ENCODE data around the gene MAD1L1.

The MAD1L1 gene

GRCh38 chr7:2151801-2152612 is 80.7 kb downstream of the MAD1L1 start:
- DNase-seq: no peak

- DNase-seq: no peak
Observed at GRCh38 chr7:2151237-2151636, 81.5 kb downstream of the MAD1L1 start.

GRCh38 chr7:2150445-2150815 is 82.3 kb downstream of the MAD1L1 start:
- DNase-seq: no peak

GRCh38 chr7:2149672-2150444 is 82.9 kb downstream of the MAD1L1 start:
- DNase-seq: no peak

GRCh38 chr7:2148814-2149213 is 83.9 kb downstream of the MAD1L1 start:
- no peak for DNase-seq

- DNase-seq: no peak
Observed at GRCh38 chr7:2148189-2148588, 84.6 kb downstream of the MAD1L1 start.

GRCh38 chr7:2146676-2147472 is 85.9 kb downstream of the MAD1L1 start:
- no peak for DNase-seq

GRCh38 chr7:2145835-2146580 is 86.7 kb downstream of the MAD1L1 start:
- DNase-seq: no peak

- DNase-seq: no peak
Observed at GRCh38 chr7:2144926-2145325, 87.8 kb downstream of the MAD1L1 start.

GRCh38 chr7:2143981-2144595 is 88.7 kb downstream of the MAD1L1 start:
- no peak for DNase-seq

GRCh38 chr7:2143450-2143849 is 89.3 kb downstream of the MAD1L1 start:
- DNase-seq: no peak

GRCh38 chr7:2142386-2142785 is 90.4 kb downstream of the MAD1L1 start:
- DNase-seq: no peak

- no peak for DNase-seq
Observed at GRCh38 chr7:2141651-2142050, 91.1 kb downstream of the MAD1L1 start.

- DNase-seq: no peak
Observed at GRCh38 chr7:2141021-2141410, 91.7 kb downstream of the MAD1L1 start.

GRCh38 chr7:2140216-2141020 is 92.3 kb downstream of the MAD1L1 start:
- DNase-seq: no peak

GRCh38 chr7:2139004-2139699 is 93.6 kb downstream of the MAD1L1 start:
- DNase-seq: no peak

GRCh38 chr7:2138146-2138765 is 94.5 kb downstream of the MAD1L1 start:
- peak; percentile 62 for DNase-seq

- DNase-seq: no peak
Observed at GRCh38 chr7:2134740-2135139, 98.0 kb downstream of the MAD1L1 start.

- no peak for DNase-seq
Observed at GRCh38 chr7:2132243-2132642, 100.5 kb downstream of the MAD1L1 start.

GRCh38 chr7:2131800-2132199 is 100.9 kb downstream of the MAD1L1 start:
- no peak for DNase-seq

Data from activated T-cell treated with anti-CD3 and anti-CD28 coated beads, Interleukin-2, amount 50 U/mL, for 1 hour (primary cell).